Cardiac muscle cell (in vitro differentiated cells and primary cell): ENCODE results near the gene ORAI3. TPM values are rescaled to one million over a fixed set of nuclear protein-coding genes. Genes with fewer than 3 reads are reported as not detected.

Experiments used
- DNase-seq, 2 donors: peaks; one replicate each; pipeline versions ENCODE4 v3.0.0 to v3.0.0-alpha.2; 2010 to 2017; ENCODE audit warnings: low read depth in 1 of 2, low spot score in 1 of 2
- H3K27ac ChIP-seq: fragments of 200-600 bp; sonication (generic); 2 replicates; pipeline ENCODE4 v1.5.1; 2016
- H3K27me3 ChIP-seq: fragments of 200-600 bp; sonication (generic); 2 replicates; pipeline ENCODE4 v1.6.0; 2016; ENCODE audit warnings: control low read depth
- H3K36me3 ChIP-seq: fragments of 200-600 bp; sonication (generic); 2 replicates; pipeline ENCODE4 v1.5.1; 2016; ENCODE audit warnings: control low read depth
- H3K4me1 ChIP-seq: fragments of 200-600 bp; sonication (generic); 2 replicates; pipeline ENCODE4 v1.8.1; 2017; ENCODE audit warnings: low read depth, mild to moderate bottlenecking, mixed run types
- H3K4me3 ChIP-seq: fragments of 200-600 bp; sonication (generic); 2 replicates; pipeline ENCODE4 v1.5.1; 2016; ENCODE audit warnings: mild to moderate bottlenecking
- H3K9me3 ChIP-seq: fragments of 200-600 bp; sonication (generic); 2 replicates; pipeline ENCODE4 v1.5.1; 2017; ENCODE audit warnings: low read depth, mild to moderate bottlenecking, control low read depth
- CTCF ChIP-seq: IDR thresholded peaks from 2 replicates; pipeline ENCODE4 v1.5.1; 2012; ENCODE audit warnings: low read depth, mild to moderate bottlenecking, low read length
- polyA plus RNA-seq: library from polyadenylated mRNA; unstranded; fragments of >200 nt; fragmentation: Nextera tagmentation; extraction: Ambion mirVana; gene quantifications from 2 replicates; pipeline ENCODE4 v1.2.1, GENCODE V29; 2016
- total RNA-seq: library from RNA; depleted of rRNA; stranded (reverse); fragments of >200 nt; gene quantifications from 2 replicates; pipeline ENCODE4 v1.2.3, GENCODE V29; 2016

The ORAI3 gene
- total and polyA plus RNA-seq, 2 experiments from 2014 or later, result 88.5 to 101 TPM

GRCh38 chr16:30966033-30966619, 17.3 kb downstream of the ORAI3 start:
- no peak overlapping the region for H3K4me3 ChIP-seq
- H3K27me3 ChIP-seq, result no peaks in the 10 kb centered on the region
- no peaks in the 10 kb centered on the region for H3K4me1 ChIP-seq
- no peak for TF ChIP-seq CTCF
- no peaks in the 10 kb centered on the region for H3K9me3 ChIP-seq
- H3K36me3 ChIP-seq, result peaks cover 59% of the 10 kb centered on the region
- no peak overlapping the region for H3K27ac ChIP-seq
- DNase-seq, result no peak

GRCh38 chr16:30967795-30968194, 18.9 kb downstream of the ORAI3 start:
- Histone ChIP-seq H3K27ac (no peak overlapping the region), H3K36me3 (peaks cover 57% of the 10 kb centered on the region), H3K4me1 (no peaks in the 10 kb centered on the region), H3K9me3 (no peaks in the 10 kb centered on the region), H3K4me3 (no peak overlapping the region), H3K27me3 (no peaks in the 10 kb centered on the region)
- DNase-seq, result no peak
- TF ChIP-seq CTCF, result no peak

- no peaks in the 10 kb centered on the region for H3K27me3 ChIP-seq
- no peaks in the 10 kb centered on the region for H3K9me3 ChIP-seq
- no peak overlapping the region for H3K27ac ChIP-seq
- no peak for TF ChIP-seq CTCF
- H3K4me1 ChIP-seq, result no peaks in the 10 kb centered on the region
- peaks cover 58% of the 10 kb centered on the region for H3K36me3 ChIP-seq
- H3K4me3 ChIP-seq, result no peak overlapping the region
- no peak for DNase-seq
Observed at GRCh38 chr16:30969246-30969842, 20.5 kb downstream of the ORAI3 start.

- H3K9me3 ChIP-seq, result no peaks in the 10 kb centered on the region
- TF ChIP-seq CTCF, result no peak
- H3K4me3 ChIP-seq, result no peak overlapping the region
- H3K27ac ChIP-seq, result no peak overlapping the region
- no peak for DNase-seq
- no peaks in the 10 kb centered on the region for H3K27me3 ChIP-seq
- no peaks in the 10 kb centered on the region for H3K4me1 ChIP-seq
- H3K36me3 ChIP-seq, result peaks cover 54% of the 10 kb centered on the region
Observed at GRCh38 chr16:30971298-30971697, 22.4 kb downstream of the ORAI3 start.

- no peaks in the 10 kb centered on the region for H3K27me3 ChIP-seq
- no peaks in the 10 kb centered on the region for H3K9me3 ChIP-seq
Observed at GRCh38 chr16:30972872-30973271, 24.0 kb downstream of the ORAI3 start.

More at GRCh38 chr16:30972872-30973271, 24.0 kb downstream of the ORAI3 start:
- H3K27ac ChIP-seq, result no peak overlapping the region
- H3K4me1 ChIP-seq, result no peaks in the 10 kb centered on the region
- DNase-seq, result no peak
- H3K4me3 ChIP-seq, result no peak overlapping the region
- no peak for TF ChIP-seq CTCF
- H3K36me3 ChIP-seq, result peaks cover 57% of the 10 kb centered on the region
